Subcutaneous abdominal adipose tissue (tissue), 5 donors: ENCODE measurements around the gene SPHK2.

ENCODE experiments used
- H3K27ac ChIP-seq: one replicate; pipeline ENCODE4 v1.7.0; 2013; ENCODE audit warnings: low read depth, mild to moderate bottlenecking, inconsistent platforms, low read length, moderate library complexity
- H3K27me3 ChIP-seq, 5 donors: one replicate each; pipeline ENCODE4 v1.7.0; 2013; ENCODE audit warnings: low read length in 5 of 5, inconsistent platforms in 1 of 5; ENCODE audit not compliant: control insufficient read depth in 5 of 5, insufficient read depth in 4 of 5
- H3K36me3 ChIP-seq, 5 donors: one replicate each; pipeline ENCODE4 v1.7.0; 2013; ENCODE audit warnings: low read length in 5 of 5; ENCODE audit not compliant: control insufficient read depth in 5 of 5, insufficient read depth in 5 of 5
- H3K4me1 ChIP-seq, 5 donors: one replicate each; pipeline ENCODE4 v1.7.0; 2013; ENCODE audit warnings: low read length in 5 of 5, mild to moderate bottlenecking in 3 of 5, moderate library complexity in 1 of 5; ENCODE audit not compliant: control insufficient read depth in 5 of 5, insufficient read depth in 5 of 5
- H3K4me3 ChIP-seq, 5 donors: one replicate each; pipeline ENCODE4 v1.7.0; 2013; ENCODE audit warnings: low read length in 5 of 5, low read depth in 1 of 5
- H3K9ac ChIP-seq, 5 donors: one replicate each; pipeline ENCODE4 v1.7.0; 2013; ENCODE audit warnings: low read length in 5 of 5, mild to moderate bottlenecking in 4 of 5, moderate library complexity in 3 of 5
- H3K9me3 ChIP-seq, 5 donors: one replicate each; pipeline ENCODE4 v1.7.0; 2013; ENCODE audit warnings: low read length in 5 of 5; ENCODE audit not compliant: control insufficient read depth in 5 of 5
- donor health status: healthy.
- donor health status: healthy.
- donor health status: healthy.
- donor health status: healthy.
- donor health status: healthy.

SPHK2 gene

GRCh38 chr19:48668761-48669160 lies 49.5 kb downstream of the SPHK2 start:
- Histone ChIP-seq H3K9me3 (no peaks in the 10 kb centered on the region), H3K9ac (no peak overlapping the region), H3K4me3 (no peak overlapping the region), H3K27ac (no peak overlapping the region), H3K27me3 (peaks cover 0 to 2% (median 0%) of the 10 kb centered on the region in 5 donors), H3K36me3 (no peaks in the 10 kb centered on the region), H3K4me1 (no peaks in the 10 kb centered on the region)

- no peak overlapping the region for H3K9ac ChIP-seq
- peaks cover 0 to 2% (median 0%) of the 10 kb centered on the region in 5 donors for H3K27me3 ChIP-seq
- H3K27ac ChIP-seq = no peak overlapping the region
- H3K4me1 ChIP-seq = peaks cover 0 to 2% (median 1%) of the 10 kb centered on the region in 5 donors
- H3K4me3 ChIP-seq = no peak overlapping the region
- H3K36me3 ChIP-seq = no peaks in the 10 kb centered on the region
- H3K9me3 ChIP-seq = no peaks in the 10 kb centered on the region
Measured at GRCh38 chr19:48669903-48670668, 50.8 kb downstream of the SPHK2 start.

- Histone ChIP-seq H3K27ac (no peak overlapping the region), H3K4me3 (no peak overlapping the region), H3K9me3 (no peaks in the 10 kb centered on the region), H3K36me3 (no peaks in the 10 kb centered on the region), H3K4me1 (peaks cover 1 to 9% (median 7%) of the 10 kb centered on the region in 5 donors), H3K9ac (no peak overlapping the region), H3K27me3 (peaks cover 0 to 2% (median 0%) of the 10 kb centered on the region in 5 donors)
Measured at GRCh38 chr19:48670699-48671445, 51.6 kb downstream of the SPHK2 start.

GRCh38 chr19:48671446-48671995 lies 52.2 kb downstream of the SPHK2 start:
- H3K9ac ChIP-seq = no peak overlapping the region
- H3K9me3 ChIP-seq = no peaks in the 10 kb centered on the region
- H3K27ac ChIP-seq = no peak overlapping the region
- H3K4me3 ChIP-seq = no peak overlapping the region
- H3K27me3 ChIP-seq = peaks cover 0 to 2% (median 0%) of the 10 kb centered on the region in 5 donors
- H3K4me1 ChIP-seq = peaks cover 1 to 10% (median 7%) of the 10 kb centered on the region in 5 donors
- H3K36me3 ChIP-seq = no peaks in the 10 kb centered on the region

- no peak within 1 kb of the TSS for H3K27ac ChIP-seq
- H3K9me3 ChIP-seq = no peaks in the 10 kb centered on the region
- H3K9ac ChIP-seq = no peak within 1 kb of the TSS
Measured at GRCh38 chr19:48672994-48673393, 53.7 kb downstream of the SPHK2 start, which contains the start of gene NTN5. TSS of gene NTN5 (minus strand) at chr19:48673017. CDS start at chr19:48670986, 2,031 bp downstream.

GRCh38 chr19:48673436-48674100 lies 54.3 kb downstream of the SPHK2 start:
- H3K4me3 ChIP-seq = no peak overlapping the region
- peaks cover 1 to 10% (median 7%) of the 10 kb centered on the region in 5 donors for H3K4me1 ChIP-seq
- H3K27me3 ChIP-seq = peaks cover 0 to 2% (median 0%) of the 10 kb centered on the region in 5 donors
- H3K9ac ChIP-seq = no peak overlapping the region
- H3K9me3 ChIP-seq = no peaks in the 10 kb centered on the region
- H3K27ac ChIP-seq = no peak overlapping the region
- no peaks in the 10 kb centered on the region for H3K36me3 ChIP-seq

More at GRCh38 chr19:48672994-48673393, 53.7 kb downstream of the SPHK2 start, which contains the start of gene NTN5:
- Histone ChIP-seq H3K4me1 (peaks cover 1 to 10% (median 7%) of the 10 kb centered on the region in 5 donors), H3K36me3 (no peaks in the 10 kb centered on the region), H3K27me3 (peaks cover 0 to 2% (median 0%) of the 10 kb centered on the region in 5 donors), H3K4me3 (no peak within 1 kb of the TSS)

- Histone ChIP-seq H3K27me3 (peaks cover 0 to 2% (median 0%) of the 10 kb centered on the region in 5 donors), H3K4me3 (no peak overlapping the region), H3K27ac (no peak overlapping the region), H3K36me3 (no peaks in the 10 kb centered on the region), H3K9me3 (no peaks in the 10 kb centered on the region), H3K4me1 (peaks cover 1 to 10% (median 7%) of the 10 kb centered on the region in 5 donors), H3K9ac (no peak overlapping the region)
Measured at GRCh38 chr19:48674216-48674809, 55.0 kb downstream of the SPHK2 start.

GRCh38 chr19:48674921-48675824 lies 55.9 kb downstream of the SPHK2 start:
- H3K27me3 ChIP-seq = peaks cover 0 to 2% (median 0%) of the 10 kb centered on the region in 5 donors
- no peak overlapping the region for H3K27ac ChIP-seq
- peaks cover 1 to 10% (median 7%) of the 10 kb centered on the region in 5 donors for H3K4me1 ChIP-seq
- H3K36me3 ChIP-seq = no peaks in the 10 kb centered on the region
- no peak overlapping the region for H3K9ac ChIP-seq
- peak overlapping the region in 1 of 5 donors; percentile 32 for H3K4me3 ChIP-seq
- H3K9me3 ChIP-seq = no peaks in the 10 kb centered on the region
